CD14-positive monocyte (primary cell): ENCODE measurements around the gene NKAIN2. TPM values are rescaled to one million over a fixed set of nuclear protein-coding genes. Genes with fewer than 3 reads are reported as not detected.

ENCODE experiments used
- DNase-seq, 3 donors: peaks; one replicate each; pipeline ENCODE4 v3.0.0-alpha.2; 2011 to 2022
- H2AFZ ChIP-seq: 2 replicates; pipeline ENCODE4 v1.6.0; 2012; ENCODE audit warnings: mild to moderate bottlenecking, low read depth, low read length, inconsistent platforms; ENCODE audit not compliant: insufficient read depth, poor library complexity, severe bottlenecking
- H3K27ac ChIP-seq, 2 donors: 1 replicate in 1 of 2; 2 replicates in 1 of 2; pipeline ENCODE4 v1.5.1; 2012 to 2013; ENCODE audit warnings: low read length in 2 of 2, control low read depth in 1 of 2, inconsistent platforms in 1 of 2, low read depth in 1 of 2, mild to moderate bottlenecking in 1 of 2
- H3K27me3 ChIP-seq, 2 donors: one replicate each; pipeline versions ENCODE4 v1.6.0 to v1.6.1; 2011 to 2013; ENCODE audit warnings: low read length in 2 of 2; ENCODE audit not compliant: control insufficient read depth in 2 of 2, insufficient read depth in 2 of 2
- H3K36me3 ChIP-seq, 2 donors: replicated peaks in 1 of 2; 1 replicate in 1 of 2; 2 replicates in 1 of 2; pipeline versions ENCODE4 v1.5.1 to v1.6.1; 2012 to 2013; ENCODE audit warnings: low read length in 2 of 2, control low read depth in 1 of 2, inconsistent platforms in 1 of 2, mild to moderate bottlenecking in 1 of 2; ENCODE audit not compliant: insufficient read depth in 2 of 2, control insufficient read depth in 1 of 2
- H3K4me1 ChIP-seq, 2 donors: 1 replicate in 1 of 2; 2 replicates in 1 of 2; pipeline versions ENCODE4 v1.5.1 to v1.6.1; 2012 to 2013; ENCODE audit warnings: low read length in 2 of 2, control low read depth in 1 of 2, inconsistent platforms in 1 of 2, mild to moderate bottlenecking in 1 of 2, moderate library complexity in 1 of 2; ENCODE audit not compliant: insufficient read depth in 2 of 2, control insufficient read depth in 1 of 2
- H3K4me2 ChIP-seq: replicated peaks from 2 replicates; pipeline ENCODE3; 2012; ENCODE audit warnings: low read length, moderate library complexity, mild to moderate bottlenecking; ENCODE audit not compliant: poor library complexity, severe bottlenecking; ENCODE audit errors: extremely low read depth
- H3K4me3 ChIP-seq, 3 experiments: fragments of 200-600 bp in 1 of 3; sonication (generic) in 1 of 3; replicated peaks in 1 of 3; 1 replicate in 2 of 3; 2 replicates in 1 of 3; pipeline ENCODE4 v1.5.1; 2011 to 2013; ENCODE audit warnings: low read length in 3 of 3, mild to moderate bottlenecking in 3 of 3, control low read depth in 2 of 3, low read depth in 2 of 3, inconsistent platforms in 1 of 3, moderate library complexity in 1 of 3
- H3K79me2 ChIP-seq: 2 replicates; pipeline ENCODE4 v1.6.0; 2012; ENCODE audit warnings: mild to moderate bottlenecking, control low read depth, inconsistent platforms, low read length, moderate library complexity; ENCODE audit not compliant: insufficient read depth
- H3K9ac ChIP-seq: 2 replicates; pipeline ENCODE4 v1.6.0; 2017; ENCODE audit warnings: low read length, mild to moderate bottlenecking; ENCODE audit not compliant: insufficient read depth, poor library complexity, severe bottlenecking
- H3K9me3 ChIP-seq, 2 donors: replicated peaks in 1 of 2; 1 replicate in 1 of 2; 2 replicates in 1 of 2; pipeline versions ENCODE4 v1.5.1 to v1.6.1; 2012 to 2013; ENCODE audit warnings: low read length in 2 of 2, control low read depth in 1 of 2; ENCODE audit not compliant: control insufficient read depth in 1 of 2, insufficient read depth in 1 of 2
- H4K20me1 ChIP-seq: 2 replicates; pipeline ENCODE4 v1.6.0; 2012; ENCODE audit warnings: mild to moderate bottlenecking, low read length, control low read depth, moderate library complexity; ENCODE audit not compliant: insufficient read depth
- H3K27ac Mint-ChIP-seq, 7 donors: one replicate each; pipeline ENCODE4 v1.8.0; 2020; ENCODE audit warnings: mild to moderate bottlenecking in 7 of 7, mixed read lengths in 7 of 7, moderate library complexity in 6 of 7, inconsistent platforms in 2 of 7
- H3K27me3 Mint-ChIP-seq, 3 donors: one replicate each; pipeline ENCODE4 v1.8.0; 2021 to 2022; ENCODE audit warnings: low read depth in 3 of 3, mild to moderate bottlenecking in 3 of 3, mixed read lengths in 3 of 3, moderate library complexity in 3 of 3, inconsistent platforms in 1 of 3
- H3K36me3 Mint-ChIP-seq, 2 donors: one replicate each; pipeline ENCODE4 v1.8.0; 2020; ENCODE audit warnings: mixed read lengths in 2 of 2, inconsistent platforms in 1 of 2, mild to moderate bottlenecking in 1 of 2
- H3K4me1 Mint-ChIP-seq: one replicate; pipeline ENCODE4 v1.8.0; 2020; ENCODE audit warnings: mild to moderate bottlenecking, mixed read lengths
- H3K4me3 Mint-ChIP-seq, 2 donors: one replicate each; pipeline ENCODE4 v1.8.0; 2020; ENCODE audit warnings: mild to moderate bottlenecking in 2 of 2, mixed read lengths in 2 of 2, moderate library complexity in 1 of 2
- H3K9me3 Mint-ChIP-seq, 7 donors: one replicate each; pipeline ENCODE4 v1.8.0; 2020 to 2022; ENCODE audit warnings: mixed read lengths in 7 of 7, mild to moderate bottlenecking in 6 of 7, moderate library complexity in 6 of 7, inconsistent platforms in 2 of 7
- WGBS: methylation state at CpG from one replicate; pipeline ENCODE4 v1.1.5; 2013; ENCODE audit warnings: missing lambda C conversion rate; ENCODE audit not compliant: insufficient coverage; 5-methylcytosine and 5-hydroxymethylcytosine counted together
- intact Hi-C, 2 donors: fragments of 100-400 bp; cut with micrococcal nuclease; formaldehyde crosslinking; loops; one replicate each; pipeline versions ENCODE4 v1.15.0 to v1.15.1; 2023
- polyA plus RNA-seq, 3 donors: library from polyadenylated mRNA; depleted of rRNA in 1 of 3; unstranded in 2 of 3; stranded (reverse) in 1 of 3; fragments of 300-500 nt in 2 of 3; fragments of >200 nt in 1 of 3; fragmentation: Illumina TruSeq in 2 of 3; gene quantifications; 1 replicate in 2 of 3; 2 replicates in 1 of 3; pipeline ENCODE4 v1.2.3, GENCODE V29; 2012 to 2021
- TF ChIP-seq, protein P1 (sequence below): fragments of 200-600 bp; IDR thresholded peaks from one replicate; pipeline ENCODE4 v1.8.0; 2022; ENCODE audit warnings: antibody characterized with exemption, mild to moderate bottlenecking

NKAIN2 gene
- polyA plus RNA-seq, 3 donors = not detected

DNA sequence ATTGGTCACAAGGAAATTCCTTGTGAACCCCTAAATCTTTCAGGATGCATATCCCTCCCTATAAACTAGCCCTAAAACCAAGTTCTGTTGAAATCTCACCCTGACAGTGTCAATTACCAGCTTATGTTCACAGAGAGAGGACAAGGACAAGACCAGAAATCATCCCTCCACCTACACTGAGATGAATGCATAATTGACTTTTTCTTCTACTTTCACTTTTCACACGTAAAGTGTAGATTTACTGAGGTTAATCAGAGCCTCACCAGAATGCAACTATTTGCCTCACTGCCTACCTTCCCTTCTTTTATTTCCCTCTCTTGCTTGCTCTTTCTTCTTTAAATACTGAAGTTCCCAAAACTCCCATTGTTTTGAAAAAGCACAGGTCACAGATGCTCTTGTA is 15.3 kb upstream of the NKAIN2 start:
- Mint-ChIP-seq H3K4me3 (no peak overlapping the region), H3K4me1 (no peaks in the 10 kb centered on the region), H3K27ac (no peak overlapping the region), H3K36me3 (no peaks in the 10 kb centered on the region), H3K27me3 (no peaks in the 10 kb centered on the region), H3K9me3 (peaks cover 0 to 2% (median 0%) of the 10 kb centered on the region in 7 donors)
- Histone ChIP-seq H3K4me1 (no peaks in the 10 kb centered on the region), H3K27me3 (no peaks in the 10 kb centered on the region), H3K4me2 (no peak overlapping the region), H3K4me3 (no peak overlapping the region), H3K27ac (no peak overlapping the region), H3K36me3 (no peaks in the 10 kb centered on the region), H3K9me3 (no peaks in the 10 kb centered on the region), H3K79me2 (no peaks in the 10 kb centered on the region), H2AFZ (no peak overlapping the region), H3K9ac (no peak overlapping the region), H4K20me1 (no peaks in the 10 kb centered on the region)
- no CpG with 5 or more reads among the region's 1 CpG for WGBS
- intact Hi-C loops = no loop called here
- TF ChIP-seq, protein P1, sequence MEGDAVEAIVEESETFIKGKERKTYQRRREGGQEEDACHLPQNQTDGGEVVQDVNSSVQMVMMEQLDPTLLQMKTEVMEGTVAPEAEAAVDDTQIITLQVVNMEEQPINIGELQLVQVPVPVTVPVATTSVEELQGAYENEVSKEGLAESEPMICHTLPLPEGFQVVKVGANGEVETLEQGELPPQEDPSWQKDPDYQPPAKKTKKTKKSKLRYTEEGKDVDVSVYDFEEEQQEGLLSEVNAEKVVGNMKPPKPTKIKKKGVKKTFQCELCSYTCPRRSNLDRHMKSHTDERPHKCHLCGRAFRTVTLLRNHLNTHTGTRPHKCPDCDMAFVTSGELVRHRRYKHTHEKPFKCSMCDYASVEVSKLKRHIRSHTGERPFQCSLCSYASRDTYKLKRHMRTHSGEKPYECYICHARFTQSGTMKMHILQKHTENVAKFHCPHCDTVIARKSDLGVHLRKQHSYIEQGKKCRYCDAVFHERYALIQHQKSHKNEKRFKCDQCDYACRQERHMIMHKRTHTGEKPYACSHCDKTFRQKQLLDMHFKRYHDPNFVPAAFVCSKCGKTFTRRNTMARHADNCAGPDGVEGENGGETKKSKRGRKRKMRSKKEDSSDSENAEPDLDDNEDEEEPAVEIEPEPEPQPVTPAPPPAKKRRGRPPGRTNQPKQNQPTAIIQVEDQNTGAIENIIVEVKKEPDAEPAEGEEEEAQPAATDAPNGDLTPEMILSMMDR = no peak
- no peak for DNase-seq

DNA sequence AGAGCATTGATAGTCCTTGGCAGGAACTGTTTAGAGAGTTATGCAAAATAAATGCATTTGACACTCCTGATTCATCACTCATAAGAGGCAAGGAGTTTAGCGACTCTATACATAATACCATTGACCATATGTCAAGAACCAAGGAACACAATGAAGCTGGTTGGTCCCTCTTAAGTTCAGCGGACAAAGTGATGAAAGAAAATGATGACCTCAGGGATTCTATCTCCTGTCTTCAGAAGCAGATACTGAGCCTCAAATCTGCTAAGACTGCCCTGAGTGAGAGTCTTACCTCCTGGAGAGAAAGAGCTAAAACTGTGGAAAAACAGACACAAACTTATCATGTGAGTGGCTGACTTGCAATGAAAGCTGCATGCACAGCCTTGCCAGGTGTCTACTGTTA is 9.5 kb upstream of the NKAIN2 start:
- TF ChIP-seq, protein P1 = no peak
- DNase-seq = no peak
- 86% methylated on average over 1 of the region's 2 CpGs for WGBS
- no peaks in the 10 kb centered on the region for H3K36me3 Mint-ChIP-seq
- Histone ChIP-seq H3K4me2 (no peak overlapping the region), H3K4me3 (no peak overlapping the region), H3K27me3 (no peaks in the 10 kb centered on the region), H3K36me3 (no peaks in the 10 kb centered on the region), H3K4me1 (no peaks in the 10 kb centered on the region), H4K20me1 (no peaks in the 10 kb centered on the region), H3K9me3 (no peaks in the 10 kb centered on the region), H3K79me2 (no peaks in the 10 kb centered on the region), H3K27ac (no peak overlapping the region), H2AFZ (no peak overlapping the region), H3K9ac (no peak overlapping the region)
- intact Hi-C loops = no loop called here
- H3K9me3 Mint-ChIP-seq = peaks cover 0 to 7% (median 4%) of the 10 kb centered on the region in 7 donors
- no peak overlapping the region for H3K27ac Mint-ChIP-seq
- H3K4me3 Mint-ChIP-seq = no peak overlapping the region
- H3K27me3 Mint-ChIP-seq = no peaks in the 10 kb centered on the region
- no peaks in the 10 kb centered on the region for H3K4me1 Mint-ChIP-seq
